Tibial nerve (tissue), 4 donors: ENCODE data around the gene HS6ST1.

Experiments used
- EP300 ChIP-seq, 2 donors: sonication (generic); formaldehyde crosslinking; IDR thresholded peaks; one replicate each; pipeline ENCODE4 v1.6.1; 2017; ENCODE audit warnings: antibody characterized with exemption in 2 of 2, mild to moderate bottlenecking in 1 of 2
- POLR2A ChIP-seq, 2 donors: fragments of 450-650 bp; IDR thresholded peaks; one replicate each; pipeline ENCODE4 v1.6.1; 2017; ENCODE audit warnings: antibody characterized with exemption in 2 of 2, mild to moderate bottlenecking in 2 of 2, moderate library complexity in 2 of 2
- TF ChIP-seq, protein P1 (sequence below), 5 experiments: fragments of 200-600 bp in 3 of 5; fragments of 450-650 bp in 2 of 5; sonication (generic) in 3 of 5; IDR thresholded peaks; one replicate each; pipeline ENCODE4 v1.5.1; 2016 to 2019; ENCODE audit warnings: antibody characterized with exemption in 5 of 5, mild to moderate bottlenecking in 3 of 5, moderate library complexity in 2 of 5

DNA sequence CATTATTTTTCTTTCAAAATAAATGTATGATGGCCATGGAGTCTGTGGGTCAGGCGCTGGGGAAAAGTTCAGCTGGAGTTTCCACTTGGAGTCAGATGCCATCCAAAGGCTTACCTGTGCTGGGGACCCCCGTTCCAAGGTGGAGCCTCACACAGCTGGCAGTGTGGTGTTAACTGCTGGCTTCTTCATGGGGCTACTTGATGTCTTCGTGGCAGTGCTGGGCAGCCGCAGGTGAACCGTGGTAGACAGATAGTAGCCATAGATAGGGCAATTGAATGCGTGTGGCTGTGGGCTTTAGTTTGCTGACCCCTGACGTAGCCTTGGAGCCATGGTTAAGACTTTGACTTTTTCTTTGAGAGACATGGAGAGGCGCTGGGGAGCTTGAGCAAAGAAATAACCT is 83.1 kb downstream of the HS6ST1 start:
- TF ChIP-seq, protein P1, sequence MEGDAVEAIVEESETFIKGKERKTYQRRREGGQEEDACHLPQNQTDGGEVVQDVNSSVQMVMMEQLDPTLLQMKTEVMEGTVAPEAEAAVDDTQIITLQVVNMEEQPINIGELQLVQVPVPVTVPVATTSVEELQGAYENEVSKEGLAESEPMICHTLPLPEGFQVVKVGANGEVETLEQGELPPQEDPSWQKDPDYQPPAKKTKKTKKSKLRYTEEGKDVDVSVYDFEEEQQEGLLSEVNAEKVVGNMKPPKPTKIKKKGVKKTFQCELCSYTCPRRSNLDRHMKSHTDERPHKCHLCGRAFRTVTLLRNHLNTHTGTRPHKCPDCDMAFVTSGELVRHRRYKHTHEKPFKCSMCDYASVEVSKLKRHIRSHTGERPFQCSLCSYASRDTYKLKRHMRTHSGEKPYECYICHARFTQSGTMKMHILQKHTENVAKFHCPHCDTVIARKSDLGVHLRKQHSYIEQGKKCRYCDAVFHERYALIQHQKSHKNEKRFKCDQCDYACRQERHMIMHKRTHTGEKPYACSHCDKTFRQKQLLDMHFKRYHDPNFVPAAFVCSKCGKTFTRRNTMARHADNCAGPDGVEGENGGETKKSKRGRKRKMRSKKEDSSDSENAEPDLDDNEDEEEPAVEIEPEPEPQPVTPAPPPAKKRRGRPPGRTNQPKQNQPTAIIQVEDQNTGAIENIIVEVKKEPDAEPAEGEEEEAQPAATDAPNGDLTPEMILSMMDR (IDR thresholded peaks at IDR 0.05) = no peak
- no peak for TF ChIP-seq POLR2A (IDR thresholded peaks at IDR 0.05)
- no peak for TF ChIP-seq EP300 (IDR thresholded peaks at IDR 0.05)
